ENCODE data around the gene CAMK2B. TPM values are rescaled to one million over a fixed set of nuclear protein-coding genes. Genes with fewer than 3 reads are reported as not detected.
A peak's percentile ranks its signal among the peaks of the same experiment; 100 is the strongest.

Gene CAMK2B
- total RNA-seq, 1 donor from 2014 or later: 4.7 TPM

GRCh38 chr7:44216521-44217222 lies 108.7 kb downstream of the CAMK2B start:
- Histone ChIP-seq H3K27ac (ENCODE audit: low read depth, low read length) (peak overlapping the region; percentile 64), H3K4me3 (ENCODE audit: low read length in 3 of 3) (no peak overlapping the region), H3K9ac (ENCODE audit: low read depth in 1 of 3, low read length in 3 of 3) (peak overlapping the region in 2 of 3 donors; percentile 23 to 45), H3K27me3 (ENCODE audit: control insufficient read depth in 3 of 3, insufficient read depth in 3 of 3, low read length in 3 of 3) (no peaks in the 10 kb centered on the region), H3K9me3 (ENCODE audit: control insufficient read depth in 3 of 3, low read length in 3 of 3) (no peaks in the 10 kb centered on the region), H3K4me1 (ENCODE audit: control insufficient read depth in 3 of 3, insufficient read depth in 3 of 3, low read length in 3 of 3) (peaks cover 23 to 55% (median 32%) of the 10 kb centered on the region in 3 donors), H3K36me3 (ENCODE audit: control insufficient read depth in 3 of 3, insufficient read depth in 3 of 3, low read length in 3 of 3) (peaks cover 4 to 16% (median 11%) of the 10 kb centered on the region in 3 donors)

- peaks cover 23 to 55% (median 32%) of the 10 kb centered on the region in 3 donors for H3K4me1 ChIP-seq (ENCODE audit: control insufficient read depth in 3 of 3, insufficient read depth in 3 of 3, low read length in 3 of 3)
- no peaks in the 10 kb centered on the region for H3K27me3 ChIP-seq (ENCODE audit: control insufficient read depth in 3 of 3, insufficient read depth in 3 of 3, low read length in 3 of 3)
- H3K4me3 ChIP-seq (ENCODE audit: low read length in 3 of 3): no peak overlapping the region
- peaks cover 11 to 21% (median 17%) of the 10 kb centered on the region in 3 donors for H3K36me3 ChIP-seq (ENCODE audit: control insufficient read depth in 3 of 3, insufficient read depth in 3 of 3, low read length in 3 of 3)
- peak overlapping the region; percentile 64 for H3K27ac ChIP-seq (ENCODE audit: low read depth, low read length)
- H3K9me3 ChIP-seq (ENCODE audit: control insufficient read depth in 3 of 3, low read length in 3 of 3): no peaks in the 10 kb centered on the region
- H3K9ac ChIP-seq (ENCODE audit: low read depth in 1 of 3, low read length in 3 of 3): peak overlapping the region in 1 of 3 donors; percentile 16
These were observed 109.4 kb downstream of the CAMK2B start for GRCh38 chr7:44216019-44216418.

- peaks cover 23 to 55% (median 32%) of the 10 kb centered on the region in 3 donors for H3K4me1 ChIP-seq (ENCODE audit: control insufficient read depth in 3 of 3, insufficient read depth in 3 of 3, low read length in 3 of 3)
- H3K9me3 ChIP-seq (ENCODE audit: control insufficient read depth in 3 of 3, low read length in 3 of 3): no peaks in the 10 kb centered on the region
These were observed 109.9 kb downstream of the CAMK2B start for GRCh38 chr7:44215531-44215930.

GRCh38 chr7:44213877-44214388 lies 111.5 kb downstream of the CAMK2B start:
- H3K9me3 ChIP-seq (ENCODE audit: control insufficient read depth in 3 of 3, low read length in 3 of 3): no peaks in the 10 kb centered on the region
- H3K27me3 ChIP-seq (ENCODE audit: control insufficient read depth in 3 of 3, insufficient read depth in 3 of 3, low read length in 3 of 3): no peaks in the 10 kb centered on the region
- no peak overlapping the region for H3K9ac ChIP-seq (ENCODE audit: low read depth in 1 of 3, low read length in 3 of 3)
- peaks cover 23 to 54% (median 32%) of the 10 kb centered on the region in 3 donors for H3K4me1 ChIP-seq (ENCODE audit: control insufficient read depth in 3 of 3, insufficient read depth in 3 of 3, low read length in 3 of 3)
- H3K4me3 ChIP-seq (ENCODE audit: low read length in 3 of 3): no peak overlapping the region
- peaks cover 24 to 35% (median 33%) of the 10 kb centered on the region in 3 donors for H3K36me3 ChIP-seq (ENCODE audit: control insufficient read depth in 3 of 3, insufficient read depth in 3 of 3, low read length in 3 of 3)
- peak overlapping the region; percentile 39 for H3K27ac ChIP-seq (ENCODE audit: low read depth, low read length)

More at GRCh38 chr7:44215531-44215930, 109.9 kb downstream of the CAMK2B start:
- H3K36me3 ChIP-seq (ENCODE audit: control insufficient read depth in 3 of 3, insufficient read depth in 3 of 3, low read length in 3 of 3): peaks cover 16 to 24% (median 22%) of the 10 kb centered on the region in 3 donors
- no peak overlapping the region for H3K4me3 ChIP-seq (ENCODE audit: low read length in 3 of 3)
- no peaks in the 10 kb centered on the region for H3K27me3 ChIP-seq (ENCODE audit: control insufficient read depth in 3 of 3, insufficient read depth in 3 of 3, low read length in 3 of 3)
- H3K9ac ChIP-seq (ENCODE audit: low read depth in 1 of 3, low read length in 3 of 3): no peak overlapping the region
- H3K27ac ChIP-seq (ENCODE audit: low read depth, low read length): no peak overlapping the region

GRCh38 chr7:44213206-44213876 lies 112.1 kb downstream of the CAMK2B start:
- H3K27ac ChIP-seq (ENCODE audit: low read depth, low read length): peak overlapping the region; percentile 39

GRCh38 chr7:44212581-44213184 lies 112.7 kb downstream of the CAMK2B start:
- Histone ChIP-seq H3K36me3 (ENCODE audit: control insufficient read depth in 3 of 3, insufficient read depth in 3 of 3, low read length in 3 of 3) (peaks cover 36 to 45% (median 42%) of the 10 kb centered on the region in 3 donors), H3K4me3 (ENCODE audit: low read length in 3 of 3) (no peak overlapping the region), H3K4me1 (ENCODE audit: control insufficient read depth in 3 of 3, insufficient read depth in 3 of 3, low read length in 3 of 3) (peaks cover 19 to 45% (median 26%) of the 10 kb centered on the region in 3 donors), H3K9me3 (ENCODE audit: control insufficient read depth in 3 of 3, low read length in 3 of 3) (no peaks in the 10 kb centered on the region), H3K27me3 (ENCODE audit: control insufficient read depth in 3 of 3, insufficient read depth in 3 of 3, low read length in 3 of 3) (no peaks in the 10 kb centered on the region), H3K27ac (ENCODE audit: low read depth, low read length) (peak overlapping the region; percentile 10), H3K9ac (ENCODE audit: low read depth in 1 of 3, low read length in 3 of 3) (peak overlapping the region in 1 of 3 donors; percentile 16)

More at GRCh38 chr7:44213206-44213876, 112.1 kb downstream of the CAMK2B start:
- Histone ChIP-seq H3K36me3 (ENCODE audit: control insufficient read depth in 3 of 3, insufficient read depth in 3 of 3, low read length in 3 of 3) (peaks cover 30 to 40% (median 37%) of the 10 kb centered on the region in 3 donors), H3K4me3 (ENCODE audit: low read length in 3 of 3) (no peak overlapping the region), H3K4me1 (ENCODE audit: control insufficient read depth in 3 of 3, insufficient read depth in 3 of 3, low read length in 3 of 3) (peaks cover 20 to 48% (median 26%) of the 10 kb centered on the region in 3 donors), H3K9ac (ENCODE audit: low read depth in 1 of 3, low read length in 3 of 3) (peak overlapping the region in 1 of 3 donors; percentile 50), H3K27me3 (ENCODE audit: control insufficient read depth in 3 of 3, insufficient read depth in 3 of 3, low read length in 3 of 3) (no peaks in the 10 kb centered on the region), H3K9me3 (ENCODE audit: control insufficient read depth in 3 of 3, low read length in 3 of 3) (no peaks in the 10 kb centered on the region)

- Histone ChIP-seq H3K4me1 (ENCODE audit: control insufficient read depth in 3 of 3, insufficient read depth in 3 of 3, low read length in 3 of 3) (peaks cover 19 to 40% (median 21%) of the 10 kb centered on the region in 3 donors), H3K9me3 (ENCODE audit: control insufficient read depth in 3 of 3, low read length in 3 of 3) (no peaks in the 10 kb centered on the region), H3K9ac (ENCODE audit: low read depth in 1 of 3, low read length in 3 of 3) (no peak overlapping the region), H3K4me3 (ENCODE audit: low read length in 3 of 3) (no peak overlapping the region), H3K36me3 (ENCODE audit: control insufficient read depth in 3 of 3, insufficient read depth in 3 of 3, low read length in 3 of 3) (peaks cover 41 to 49% (median 47%) of the 10 kb centered on the region in 3 donors), H3K27me3 (ENCODE audit: control insufficient read depth in 3 of 3, insufficient read depth in 3 of 3, low read length in 3 of 3) (no peaks in the 10 kb centered on the region), H3K27ac (ENCODE audit: low read depth, low read length) (no peak overlapping the region)
These were observed 113.4 kb downstream of the CAMK2B start for GRCh38 chr7:44212018-44212417.

- H3K36me3 ChIP-seq (ENCODE audit: control insufficient read depth in 3 of 3, insufficient read depth in 3 of 3, low read length in 3 of 3): peaks cover 49 to 55% (median 55%) of the 10 kb centered on the region in 3 donors
- peaks cover 12 to 32% (median 13%) of the 10 kb centered on the region in 3 donors for H3K4me1 ChIP-seq (ENCODE audit: control insufficient read depth in 3 of 3, insufficient read depth in 3 of 3, low read length in 3 of 3)
- no peak overlapping the region for H3K27ac ChIP-seq (ENCODE audit: low read depth, low read length)
- H3K9ac ChIP-seq (ENCODE audit: low read depth in 1 of 3, low read length in 3 of 3): no peak overlapping the region
- H3K27me3 ChIP-seq (ENCODE audit: control insufficient read depth in 3 of 3, insufficient read depth in 3 of 3, low read length in 3 of 3): no peaks in the 10 kb centered on the region
- no peaks in the 10 kb centered on the region for H3K9me3 ChIP-seq (ENCODE audit: control insufficient read depth in 3 of 3, low read length in 3 of 3)
- no peak overlapping the region for H3K4me3 ChIP-seq (ENCODE audit: low read length in 3 of 3)
These were observed 114.2 kb downstream of the CAMK2B start for GRCh38 chr7:44211126-44211675.

GRCh38 chr7:44210107-44210506 lies 115.3 kb downstream of the CAMK2B start:
- peaks cover 60 to 62% (median 60%) of the 10 kb centered on the region in 3 donors for H3K36me3 ChIP-seq (ENCODE audit: control insufficient read depth in 3 of 3, insufficient read depth in 3 of 3, low read length in 3 of 3)
- H3K9me3 ChIP-seq (ENCODE audit: control insufficient read depth in 3 of 3, low read length in 3 of 3): no peaks in the 10 kb centered on the region

More at GRCh38 chr7:44210107-44210506, 115.3 kb downstream of the CAMK2B start:
- no peak overlapping the region for H3K27ac ChIP-seq (ENCODE audit: low read depth, low read length)
- peak overlapping the region in 1 of 3 donors; percentile 8 for H3K9ac ChIP-seq (ENCODE audit: low read depth in 1 of 3, low read length in 3 of 3)
- no peaks in the 10 kb centered on the region for H3K27me3 ChIP-seq (ENCODE audit: control insufficient read depth in 3 of 3, insufficient read depth in 3 of 3, low read length in 3 of 3)
- no peak overlapping the region for H3K4me3 ChIP-seq (ENCODE audit: low read length in 3 of 3)
- H3K4me1 ChIP-seq (ENCODE audit: control insufficient read depth in 3 of 3, insufficient read depth in 3 of 3, low read length in 3 of 3): peaks cover 9 to 23% (median 10%) of the 10 kb centered on the region in 3 donors

Data from skeletal muscle tissue (tissue), 4 donors.